SK-N-SH (cell line): ENCODE results near the gene UGT1A10. TPM values are rescaled to one million over a fixed set of nuclear protein-coding genes. Genes with fewer than 3 reads are reported as not detected.

ENCODE experiments used
- CTCF ChIA-PET: fragments of 300-600, 350-600 bp; formaldehyde crosslinking; extraction: SDS; loops from one replicate; lab custom pipeline; 2021; lab: Yijun Ruan, JAX
- POLR2A ChIA-PET: fragments of 350-600 bp; sonication (Branson Sonifier 250); formaldehyde crosslinking; extraction: SDS; loops from one replicate; lab custom pipeline; 2020; ENCODE audit warnings: antibody characterized with exemption, inconsistent platforms; lab: Yijun Ruan, JAX
- DNase-seq: peaks from one replicate; pipeline ENCODE4 v3.0.0; 2012
- H2AFZ ChIP-seq: fragments of 200-600 bp; sonication (generic); 2 replicates; pipeline ENCODE4 v1.8.1; 2016; ENCODE audit warnings: antibody characterized with exemption, mild to moderate bottlenecking, low read depth
- H3F3A ChIP-seq: fragments of 200-600 bp; sonication (generic); replicated peaks from 2 replicates; pipeline ENCODE3; 2016; ENCODE audit warnings: antibody characterized with exemption, mild to moderate bottlenecking; ENCODE audit not compliant: insufficient read depth
- H3K27ac ChIP-seq, 2 experiments: fragments of 200-500 bp in 1 of 2; fragments of 200-600 bp in 1 of 2; sonication (Bioruptor generic) in 1 of 2; sonication (generic), shearing (Covaris generic) in 1 of 2; 2 replicates each; pipeline versions ENCODE4 v1.5.1 to v1.6.1; 2014 to 2016; ENCODE audit warnings: low read depth in 2 of 2, inconsistent platforms in 1 of 2, low read length in 1 of 2, mild to moderate bottlenecking in 1 of 2, mixed read lengths in 1 of 2
- H3K27me3 ChIP-seq: fragments of 200-600 bp; sonication (generic), shearing (Covaris generic); 2 replicates; pipeline ENCODE4 v1.6.1; 2016; ENCODE audit warnings: mixed run types; ENCODE audit not compliant: insufficient read depth
- H3K36me3 ChIP-seq, 2 experiments: fragments of 200-500 bp in 1 of 2; fragments of 200-600 bp in 1 of 2; sonication (Bioruptor generic) in 1 of 2; sonication (generic) in 1 of 2; replicated peaks in 1 of 2; 2 replicates each; pipeline versions ENCODE3 to v1.5.1; 2014 to 2016; ENCODE audit warnings: low read length in 1 of 2, mild to moderate bottlenecking in 1 of 2; ENCODE audit not compliant: insufficient read depth in 2 of 2, control insufficient read depth in 1 of 2
- H3K4me1 ChIP-seq, 2 experiments: fragments of 200-500 bp in 1 of 2; fragments of 200-600 bp in 1 of 2; sonication (Bioruptor generic) in 1 of 2; sonication (generic), shearing (Covaris generic) in 1 of 2; 2 replicates each; pipeline versions ENCODE4 v1.5.1 to v1.6.1; 2014 to 2016; ENCODE audit warnings: low read depth in 1 of 2, low read length in 1 of 2, mixed run types in 1 of 2; ENCODE audit not compliant: insufficient read depth in 2 of 2, control insufficient read depth in 1 of 2
- H3K4me2 ChIP-seq: fragments of 200-600 bp; sonication (generic), shearing (Covaris generic); 2 replicates; pipeline ENCODE4 v1.6.1; 2017; ENCODE audit warnings: mixed run types
- H3K4me3 ChIP-seq, 2 experiments: fragments of 200-500 bp in 1 of 2; fragments of 200-600 bp in 1 of 2; sonication (Bioruptor generic) in 1 of 2; sonication (generic), shearing (Covaris generic) in 1 of 2; 2 replicates each; pipeline versions ENCODE4 v1.5.1 to v1.8.1; 2014 to 2016; ENCODE audit warnings: low read depth in 2 of 2, inconsistent platforms in 1 of 2, low read length in 1 of 2, mild to moderate bottlenecking in 1 of 2, mixed read lengths in 1 of 2, moderate library complexity in 1 of 2
- H3K79me2 ChIP-seq: fragments of 200-600 bp; sonication (generic); 2 replicates; pipeline ENCODE4 v1.8.1; 2017; ENCODE audit warnings: mild to moderate bottlenecking; ENCODE audit not compliant: insufficient read depth
- H3K9ac ChIP-seq: fragments of 200-600 bp; sonication (generic); 2 replicates; pipeline ENCODE4 v1.6.1; 2017; ENCODE audit warnings: mixed run types
- H3K9me2 ChIP-seq: fragments of 200-600 bp; sonication (generic); 2 replicates; pipeline ENCODE4 v1.6.1; 2017; ENCODE audit warnings: mixed run types
- H3K9me3 ChIP-seq: fragments of 200-600 bp; sonication (generic); 2 replicates; pipeline ENCODE4 v1.6.1; 2017; ENCODE audit warnings: mixed run types, mild to moderate bottlenecking, moderate library complexity
- H4K20me1 ChIP-seq: fragments of 200-600 bp; sonication (generic); 2 replicates; pipeline ENCODE4 v1.6.1; 2017; ENCODE audit warnings: mild to moderate bottlenecking, mixed run types; ENCODE audit not compliant: insufficient read depth
- ELF1 ChIP-seq: IDR thresholded peaks from 2 replicates; pipeline ENCODE4 v1.4.0; 2012
- EP300 ChIP-seq, 2 experiments: IDR thresholded peaks; 2 replicates each; pipeline versions ENCODE4 v1.4.0 to v1.6.1; 2012; ENCODE audit warnings: borderline replicate concordance in 1 of 2, low read depth in 1 of 2, low read length in 1 of 2
- FOSL2 ChIP-seq: IDR thresholded peaks from 2 replicates; pipeline ENCODE4 v1.4.0; 2012; ENCODE audit warnings: low read depth, mild to moderate bottlenecking, moderate library complexity, borderline replicate concordance
- FOXM1 ChIP-seq: IDR thresholded peaks from 2 replicates; pipeline ENCODE4 v1.4.0; 2012; ENCODE audit warnings: low read depth, mild to moderate bottlenecking
- MXI1 ChIP-seq: IDR thresholded peaks from 2 replicates; pipeline ENCODE4 v1.6.1; 2012; ENCODE audit warnings: mild to moderate bottlenecking, low read depth, low read length, improper control_type of control experiment
- NFIC ChIP-seq: IDR thresholded peaks from 2 replicates; pipeline ENCODE4 v1.4.0; 2012; ENCODE audit warnings: borderline replicate concordance
- PBX3 ChIP-seq: IDR thresholded peaks from 2 replicates; pipeline ENCODE4; 2012
- RAD21 ChIP-seq: IDR thresholded peaks from 2 replicates; pipeline ENCODE4 v1.6.1; 2012; ENCODE audit warnings: mild to moderate bottlenecking, low read length
- RCOR1 ChIP-seq: fragments of 150-350 bp; IDR thresholded peaks from 2 replicates; pipeline ENCODE4 v1.6.1; 2017; ENCODE audit warnings: antibody characterized with exemption, low read length
- RFX5 ChIP-seq: IDR thresholded peaks from 2 replicates; pipeline ENCODE4 v1.6.1; 2012; ENCODE audit warnings: mild to moderate bottlenecking, improper control_type of control experiment, low read length
- WGBS: methylation state at CpG from one replicate; pipeline ENCODE4 v1.1.6; 2017; ENCODE audit warnings: low lambda C conversion rate; 5-methylcytosine and 5-hydroxymethylcytosine counted together
- polyA plus RNA-seq, 3 experiments: library from polyadenylated mRNA; depleted of rRNA; stranded (reverse); fragments of >200 nt; gene quantifications; 2 replicates each; pipeline ENCODE4 v1.2.3, GENCODE V29; 2012
- TF ChIP-seq, protein P1 (sequence below): IDR thresholded peaks from 2 replicates; pipeline ENCODE4 v1.4.0; 2012; ENCODE audit warnings: low read depth

Gene UGT1A10
- polyA plus RNA-seq, 1 of the 3 experiments (the other 2 are of a cell fraction): not detected

GRCh38 chr2:233802132-233802815 lies 166.0 kb downstream of the UGT1A10 start:
- Histone ChIP-seq H3K4me3 (no peak overlapping the region), H3K4me1 (no peaks in the 10 kb centered on the region), H3K27ac (no peak overlapping the region), H3K9ac (no peak overlapping the region), H2AFZ (no peak overlapping the region), H3K27me3 (no peaks in the 10 kb centered on the region), H3K9me2 (no peaks in the 10 kb centered on the region), H4K20me1 (no peaks in the 10 kb centered on the region), H3K9me3 (no peaks in the 10 kb centered on the region; the same call in 1 of the 2 replicates), H3F3A (no peaks in the 10 kb centered on the region), H3K4me2 (no peak overlapping the region), H3K36me3 (no peaks in the 10 kb centered on the region), H3K79me2 (no peaks in the 10 kb centered on the region)
- POLR2A ChIA-PET: no interaction called here
- no peak for DNase-seq
- CTCF ChIA-PET: no interaction called here
- no peak for TF ChIP-seq FOXM1
- TF ChIP-seq, protein P1, sequence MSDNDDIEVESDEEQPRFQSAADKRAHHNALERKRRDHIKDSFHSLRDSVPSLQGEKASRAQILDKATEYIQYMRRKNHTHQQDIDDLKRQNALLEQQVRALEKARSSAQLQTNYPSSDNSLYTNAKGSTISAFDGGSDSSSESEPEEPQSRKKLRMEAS: no peak
- no peak for TF ChIP-seq RFX5
- TF ChIP-seq RCOR1: no peak
- WGBS: 38% methylated on average over 3 of the region's 3 CpGs

DNA sequence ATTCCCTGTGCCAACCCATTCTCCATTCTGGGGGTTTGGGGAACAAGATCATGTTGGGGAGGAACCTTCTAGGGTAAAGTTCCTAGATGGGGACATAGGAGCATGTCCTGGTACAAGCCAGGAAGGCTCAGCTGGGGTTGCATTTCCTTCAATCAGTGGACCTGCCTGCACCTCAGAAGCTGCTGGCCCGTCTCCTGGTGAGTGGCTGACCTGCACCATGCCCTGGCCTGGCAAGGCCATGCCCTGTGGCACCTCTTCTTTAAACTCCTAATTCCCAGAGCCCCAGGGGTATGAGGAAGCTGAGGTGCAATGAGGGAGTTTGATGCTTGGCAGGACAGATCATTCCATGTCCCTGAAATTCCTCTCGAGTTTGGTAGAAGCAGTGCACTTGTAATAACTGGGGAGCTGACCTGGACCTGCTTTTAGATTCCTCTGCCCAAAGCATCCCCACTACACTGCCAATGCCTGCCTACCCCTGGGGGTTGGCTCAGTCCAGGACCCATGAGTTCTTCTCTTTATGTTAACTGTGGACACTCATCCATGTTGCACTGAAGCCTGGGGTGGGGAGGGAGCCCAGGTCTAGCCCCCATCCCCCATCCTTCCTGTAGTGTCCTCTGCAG lies 167.2 kb downstream of the UGT1A10 start:
- CTCF ChIA-PET: interaction anchor here (0.9 kb wide), 1 partner anchor 16 kb away, joined by 3 read pairs; no protein-coding TSS in a partner anchor
- TF ChIP-seq RAD21 (no peak), NFIC (no peak), EP300 (IDR thresholded peaks at IDR 0.05; ENCODE audit: borderline replicate concordance in 1 of 2, low read depth in 1 of 2, low read length in 1 of 2) (no peak), PBX3 (no peak), FOSL2 (no peak), MXI1 (no peak), FOXM1 (no peak), ELF1 (no peak)

More for the DNA sequence above, 167.2 kb downstream of the UGT1A10 start:
- Histone ChIP-seq H3K36me3 (no peaks in the 10 kb centered on the region), H3K4me1 (no peaks in the 10 kb centered on the region), H4K20me1 (no peaks in the 10 kb centered on the region), H2AFZ (no peak overlapping the region), H3K79me2 (no peaks in the 10 kb centered on the region), H3K9ac (no peak overlapping the region), H3K4me2 (no peak overlapping the region), H3F3A (no peaks in the 10 kb centered on the region), H3K27ac (no peak overlapping the region), H3K9me3 (no peaks in the 10 kb centered on the region; the same call in 1 of the 2 replicates), H3K4me3 (no peak overlapping the region), H3K27me3 (no peaks in the 10 kb centered on the region), H3K9me2 (no peaks in the 10 kb centered on the region)
- WGBS: 10% methylated on average over 1 of the region's 2 CpGs
- DNase-seq: no peak
- POLR2A ChIA-PET: no interaction called here
